Amygdala (tissue), 56 donors: ENCODE data around the gene VSIG4.
"Not testable (repeated sequence)": the region's sequence is repeated elsewhere in the genome, so short reads cannot be mapped to it uniquely, and the experiment has no call there.

ENCODE experiments used
- DNase-seq, 56 donors: peaks; one replicate each; lab custom pipeline; 2025; lab: John Stamatoyannopoulos, UW

Gene VSIG4

DNA sequence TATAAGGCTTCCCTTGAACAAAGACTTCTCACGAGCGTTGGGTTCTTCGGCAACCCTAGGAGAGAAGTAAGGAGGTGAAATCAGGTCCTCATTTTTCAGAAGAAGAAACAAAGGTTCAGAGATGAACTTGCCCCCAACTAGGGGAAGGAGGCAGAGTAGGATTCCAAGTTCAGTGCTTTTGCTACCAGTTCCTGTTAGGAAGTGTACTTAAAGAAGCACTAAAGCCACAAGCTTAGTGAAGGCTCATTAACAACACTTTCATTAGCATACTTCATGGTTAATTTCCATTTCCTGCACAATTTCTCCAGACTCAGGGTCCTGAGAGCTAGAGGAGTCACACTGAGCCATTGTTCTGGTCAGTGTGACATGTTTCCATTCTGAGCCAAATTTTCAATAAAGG, 52.1 kb downstream of the VSIG4 start:
- DNase-seq: no peak

GRCh38 chrX:65985922-65986588, 53.8 kb downstream of the VSIG4 start:
- peak in 3 of 56 donors; percentile 0 to 1 (median 0) for DNase-seq

GRCh38 chrX:65985211-65985610, 54.7 kb downstream of the VSIG4 start:
- no peak for DNase-seq

GRCh38 chrX:65977161-65977560, 62.7 kb downstream of the VSIG4 start:
- not testable (repeated sequence) for DNase-seq

DNA sequence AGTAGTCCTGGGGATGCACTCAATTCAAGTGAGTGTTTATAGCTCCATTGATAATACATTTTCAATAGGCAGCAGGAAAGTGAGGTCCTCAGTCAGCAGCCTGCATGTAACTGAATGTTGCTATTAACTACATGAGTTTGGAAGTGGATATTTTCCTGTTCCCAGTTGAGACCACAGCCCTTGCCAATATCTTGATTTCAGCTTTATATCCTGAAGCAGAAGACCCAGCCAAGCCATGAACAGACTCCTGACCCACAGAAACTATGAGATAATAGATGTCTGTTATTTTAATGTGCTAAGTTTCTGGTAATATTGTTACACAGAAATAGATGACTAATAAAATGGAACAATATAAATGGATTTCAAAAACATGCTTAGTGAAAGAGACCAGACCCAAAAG, 63.7 kb downstream of the VSIG4 start:
- DNase-seq: no peak

- DNase-seq: not testable (repeated sequence)
Observed at GRCh38 chrX:65975161-65975751, 64.6 kb downstream of the VSIG4 start.
